Suppressor macrophage treated with lipopolysaccharide for 4 hours (primary cell): ENCODE data around the gene PTPRJ.
"Not testable (repeated sequence)": the region's sequence is repeated elsewhere in the genome, so short reads cannot be mapped to it uniquely, and the experiment has no call there.

ENCODE experiments used
- DNase-seq: peaks from one replicate; pipeline ENCODE4 v3.0.0-alpha.2; 2020

PTPRJ gene

GRCh38 chr11:47980088-47980906, at the start of gene PTPRJ:
Gene PTPRJ, plus strand, starts transcription at chr11:47980559. Its CDS starts 354 bp downstream, at chr11:47980913.
- DNase-seq, result peak; percentile 78

- no peak for DNase-seq
Measured at GRCh38 chr11:47932544-47932943, 47.8 kb upstream of the PTPRJ start.

DNA sequence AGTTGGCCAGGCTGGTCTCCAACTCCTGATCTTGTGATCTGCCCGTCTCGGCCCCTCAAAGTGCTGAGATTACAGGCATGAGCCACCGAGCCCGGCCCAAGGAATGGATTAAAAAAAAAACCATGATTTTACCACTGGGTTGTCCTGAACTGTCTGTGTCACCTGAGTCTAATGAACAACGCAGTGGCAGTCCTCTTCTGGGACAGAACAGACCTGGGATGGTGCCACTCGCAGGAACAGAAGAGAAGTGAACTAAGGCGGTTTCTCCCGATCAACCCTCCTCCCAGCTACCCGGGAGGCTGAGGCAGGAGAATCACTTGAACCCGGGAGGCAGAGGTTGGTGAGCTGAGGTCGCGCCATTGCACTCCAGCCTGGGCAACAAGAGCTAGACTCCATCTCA, 46.6 kb upstream of the PTPRJ start:
- DNase-seq, result not testable (repeated sequence)

GRCh38 chr11:47938791-47939560, 41.4 kb upstream of the PTPRJ start:
- no peak for DNase-seq

DNA sequence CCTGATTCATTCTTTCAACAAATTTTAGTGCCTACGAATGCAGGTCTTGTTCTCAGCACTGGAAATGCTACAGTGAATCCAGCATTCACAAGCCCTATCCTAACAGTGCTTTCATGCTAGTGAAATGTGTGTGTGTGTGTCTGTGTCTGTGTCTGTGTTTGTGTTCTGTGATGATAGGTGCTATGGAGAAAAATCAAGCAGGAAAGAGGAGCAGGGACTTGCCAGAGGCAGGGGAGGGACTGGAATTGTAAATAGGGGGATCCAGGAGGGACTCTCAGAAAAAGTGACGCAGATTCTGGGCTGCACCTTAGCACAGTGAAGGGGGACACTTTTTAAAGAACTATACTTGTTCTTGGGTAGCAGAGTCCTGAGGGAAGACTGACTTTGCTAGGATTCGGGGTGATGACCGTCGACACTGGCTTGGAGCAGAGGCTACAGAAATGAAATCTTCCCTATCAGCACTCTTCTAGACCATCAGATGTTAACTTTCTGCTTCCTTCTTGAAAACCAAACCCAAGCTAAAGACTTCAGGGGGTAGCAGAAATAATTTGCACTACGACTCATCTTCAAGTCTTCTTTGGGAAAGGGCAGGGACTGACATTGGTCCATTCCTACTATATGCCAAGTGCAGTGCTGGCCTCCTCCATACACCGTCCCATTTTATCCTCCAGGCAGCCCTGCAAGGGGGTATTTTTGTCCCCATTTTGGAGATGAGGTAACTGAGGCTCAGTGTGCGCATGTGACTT, 39.3 kb upstream of the PTPRJ start:
- DNase-seq, result no peak

GRCh38 chr11:47941907-47942558, 38.3 kb upstream of the PTPRJ start:
- DNase-seq, result peak; percentile 60

GRCh38 chr11:47943721-47944586, 36.4 kb upstream of the PTPRJ start:
- DNase-seq, result no peak

DNA sequence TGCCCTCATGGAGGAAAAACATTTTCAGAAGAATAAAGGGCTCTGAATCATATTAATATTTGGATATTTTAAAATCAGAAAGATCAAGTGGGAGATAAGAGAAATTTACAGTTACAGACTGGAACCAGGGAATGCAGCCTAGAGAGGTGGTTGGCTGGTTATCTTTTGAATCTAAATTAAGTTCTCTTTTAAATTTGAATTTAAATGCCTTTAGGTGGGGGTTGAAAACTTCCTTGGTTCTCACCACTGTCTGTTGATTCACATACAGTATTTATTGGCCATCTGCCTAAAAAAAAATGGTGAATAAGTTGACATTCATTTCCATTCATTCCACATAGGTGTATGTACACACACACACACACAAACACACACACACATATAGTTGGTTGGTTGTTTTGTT, 35.7 kb upstream of the PTPRJ start:
- no peak for DNase-seq

DNA sequence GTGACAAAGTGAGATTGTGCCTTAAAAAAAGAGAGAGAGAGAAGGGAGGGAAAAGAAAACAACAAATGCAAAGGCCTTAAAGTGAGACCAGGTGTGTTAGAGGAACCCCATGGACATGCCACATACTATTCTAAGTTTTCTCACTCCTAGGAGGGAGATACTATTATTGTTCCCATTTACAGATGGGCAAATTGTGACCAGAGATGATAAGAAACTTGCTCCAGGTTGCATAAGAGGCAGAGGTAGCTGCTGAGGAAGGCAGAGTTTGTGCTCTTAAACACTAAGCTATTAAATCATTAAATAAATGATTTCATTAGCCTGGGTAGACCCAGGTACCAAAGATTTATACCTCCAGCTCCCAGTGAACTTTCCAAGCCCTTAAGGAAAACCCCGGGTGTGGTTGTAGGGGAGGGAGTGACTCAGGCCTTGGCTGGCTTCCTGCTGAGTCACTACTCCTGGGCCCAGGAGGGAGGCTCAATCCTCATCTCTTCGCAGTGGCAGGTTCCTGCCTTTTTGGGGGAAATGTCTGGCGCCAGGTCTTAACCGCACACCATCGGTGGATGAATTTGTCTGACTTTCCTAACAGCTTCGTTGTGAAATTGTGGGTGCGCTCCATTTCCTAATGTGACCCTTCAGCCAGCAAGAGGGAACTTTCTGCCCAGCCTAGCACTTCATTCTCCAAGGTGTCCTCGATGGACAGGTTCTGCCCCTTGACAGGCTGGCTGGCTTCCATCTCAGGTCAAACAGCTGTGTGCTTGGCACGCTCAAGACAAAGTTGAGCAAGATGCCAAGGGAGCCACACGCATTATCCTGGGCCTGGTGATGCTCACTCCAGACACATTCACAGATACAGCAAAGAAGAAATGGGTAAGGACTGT, 33.4 kb upstream of the PTPRJ start:
- peak; percentile 84 for DNase-seq

- DNase-seq, result no peak
Measured at GRCh38 chr11:47948137-47948536, 32.2 kb upstream of the PTPRJ start.

- not testable (repeated sequence) for DNase-seq
Measured at GRCh38 chr11:47949001-47949675, 31.2 kb upstream of the PTPRJ start.

DNA sequence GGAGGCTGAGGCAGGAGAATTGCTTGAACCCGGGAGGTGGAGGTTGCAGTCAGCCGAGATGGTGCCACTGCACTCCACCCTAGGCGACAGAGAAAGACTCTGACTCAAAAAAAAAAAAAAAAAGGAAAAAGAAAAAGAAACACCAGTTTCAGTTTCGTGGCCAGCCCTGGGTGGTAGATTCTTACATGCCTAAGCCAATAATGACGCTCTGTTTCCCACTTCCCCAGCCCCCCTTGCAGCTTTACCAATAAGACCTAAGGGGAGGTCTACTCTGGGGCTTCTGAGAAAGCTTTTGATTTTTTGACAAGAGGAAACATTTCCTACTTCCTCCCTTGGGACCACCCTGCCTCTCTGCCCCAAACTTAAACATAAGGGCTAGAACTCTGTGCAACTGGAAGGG, 30.0 kb upstream of the PTPRJ start:
- peak; percentile 83 for DNase-seq

GRCh38 chr11:47951504-47951903, 28.9 kb upstream of the PTPRJ start:
- DNase-seq, result peak; percentile 66

DNA sequence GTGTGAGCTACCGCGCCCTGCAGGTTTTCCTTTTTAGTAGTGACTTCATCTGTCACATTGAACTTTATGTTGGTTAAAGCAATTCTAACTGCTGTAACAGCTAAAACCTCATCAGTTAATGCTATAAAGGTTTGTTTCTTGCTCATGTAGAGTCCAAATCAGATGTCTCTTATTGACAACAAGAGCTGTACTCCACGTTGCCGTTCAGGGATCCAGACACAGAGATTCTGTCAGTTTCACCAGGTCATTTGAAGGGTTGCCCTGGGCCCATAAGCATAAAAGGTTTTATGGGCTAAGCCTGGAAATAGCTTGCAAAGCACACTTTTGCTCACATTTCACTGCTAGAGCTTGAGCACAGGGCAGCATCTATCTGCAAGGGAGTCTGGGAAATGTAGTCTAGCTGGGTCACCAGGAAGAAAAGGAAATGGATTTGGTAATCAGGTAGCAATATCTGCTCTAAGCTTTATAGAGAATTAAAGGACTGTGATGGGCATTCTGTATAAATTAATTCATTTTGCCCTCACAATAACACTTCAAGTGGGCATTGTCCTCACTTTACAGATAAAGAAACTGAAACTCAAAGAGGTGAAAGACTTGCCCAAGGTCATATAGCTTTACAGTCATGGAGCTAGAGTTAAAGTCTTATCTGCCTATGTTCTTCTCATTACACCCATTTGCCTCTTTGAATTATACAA, 25.2 kb upstream of the PTPRJ start:
- DNase-seq, result no peak

DNA sequence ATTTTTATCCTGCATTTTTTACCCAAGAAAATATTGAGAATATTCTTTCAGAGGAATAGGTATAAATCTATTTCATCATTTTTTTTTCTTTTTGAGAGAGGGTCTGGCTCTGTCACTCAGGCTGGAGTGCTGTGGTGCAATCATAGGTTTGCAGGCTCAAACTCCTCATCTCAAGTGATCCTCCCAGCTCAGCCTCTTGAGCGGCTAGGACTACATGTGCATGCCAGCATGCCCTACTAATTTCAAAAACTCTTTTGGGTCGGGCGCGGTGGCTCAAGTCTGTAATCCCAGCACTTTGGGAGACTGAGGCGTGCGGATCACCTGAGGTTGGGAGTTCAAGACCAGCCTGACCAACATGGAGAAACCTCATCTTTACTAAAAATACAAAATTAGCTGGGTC, 20.3 kb upstream of the PTPRJ start:
- no peak for DNase-seq

DNA sequence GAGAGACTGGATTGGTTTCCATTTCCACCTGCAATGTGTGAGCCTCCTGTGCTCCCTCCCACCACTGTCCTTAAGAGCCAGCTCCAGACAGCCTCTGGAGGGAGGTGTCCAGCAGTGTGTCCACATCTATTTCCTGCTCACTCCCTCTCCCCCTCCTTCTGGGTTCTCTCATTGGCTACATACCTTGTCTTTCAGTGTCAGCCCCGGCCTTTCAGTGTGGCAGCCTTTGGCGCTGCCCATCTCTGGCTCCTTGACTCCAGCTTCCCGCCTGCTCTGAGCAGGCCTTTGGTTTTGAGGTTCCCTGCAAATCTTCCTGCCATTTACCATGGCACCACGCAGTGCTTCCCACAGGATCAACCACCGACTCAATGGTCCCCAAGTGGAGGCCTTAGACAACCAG, 19.0 kb upstream of the PTPRJ start:
- no peak for DNase-seq

GRCh38 chr11:47964546-47964945, 15.8 kb upstream of the PTPRJ start:
- DNase-seq, result no peak

DNA sequence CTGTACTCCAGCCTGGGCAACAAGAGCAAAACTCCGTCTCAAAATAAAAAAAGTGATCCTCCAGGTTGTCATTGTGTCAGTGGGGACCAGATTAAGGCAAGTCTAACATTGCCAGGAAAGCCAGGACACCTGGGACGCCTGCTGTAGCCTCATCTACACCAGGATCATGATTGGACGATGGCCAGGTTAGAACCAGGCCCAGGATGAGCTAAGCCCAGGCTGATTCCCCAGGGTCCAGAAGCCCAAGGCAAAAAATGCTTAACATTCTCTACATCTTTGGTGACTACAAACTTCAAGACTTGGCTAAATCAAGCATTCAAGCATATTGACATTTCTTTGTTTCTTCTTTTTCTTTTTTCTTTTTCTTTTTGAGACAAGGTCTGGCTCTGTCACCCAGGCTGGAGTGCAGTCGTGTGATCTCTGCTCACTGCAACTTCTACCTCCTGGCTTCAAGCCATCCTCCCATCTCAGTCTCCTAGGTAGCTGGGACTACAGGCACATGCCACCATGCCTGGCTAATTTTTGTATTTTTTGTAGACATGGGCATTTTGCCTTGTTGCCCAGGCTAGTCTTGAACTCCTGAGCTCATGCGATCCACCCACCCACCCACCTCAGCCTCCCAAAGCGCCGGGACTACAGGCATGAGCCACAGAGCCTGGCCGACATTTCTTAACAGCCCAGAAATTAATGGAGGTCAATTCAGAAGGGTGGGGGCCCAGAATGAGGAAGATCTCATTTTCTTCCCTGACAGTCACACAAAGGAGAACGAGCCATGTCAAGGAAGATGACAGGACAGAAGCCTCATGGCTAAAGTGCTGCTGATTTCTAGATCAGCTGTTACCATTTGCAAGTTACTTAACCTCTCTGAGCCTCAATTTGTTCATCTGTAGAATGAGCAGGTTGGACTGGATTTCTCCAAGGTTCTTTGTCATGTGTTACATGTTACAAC, 12.5 kb upstream of the PTPRJ start:
- DNase-seq, result no peak
